ENCODE data around the gene CEP164. TPM values are rescaled to one million over a fixed set of nuclear protein-coding genes. Genes with fewer than 3 reads are reported as not detected.

CEP164 gene
- total RNA-seq, 4 donors from 2014 or later: 11.3 to 45.1 (median 15.2) TPM

- intact Hi-C loops (cut with DNase I; ENCODE audit: low total_unique reads): loop anchor here (5.0 kb wide), 1 partner anchor 392 kb away; no protein-coding TSS in a partner anchor
- 44 to 48% methylated on average over 13 of the region's 13 CpGs for WGBS, 2 donors
- no peak for TF ChIP-seq CTCF (IDR thresholded peaks at IDR 0.05)
- TF ChIP-seq POLR2A (IDR thresholded peaks at IDR 0.05): no peak
- no peak overlapping the region for H3K4me3 ChIP-seq (ENCODE audit: low read depth, poor library complexity, severe bottlenecking)
- DNase-seq (ENCODE audit: low spot score in 2 of 2): no peak
Observed at GRCh38 chr11:117425679-117426296, 98.1 kb downstream of the CEP164 start.

- TF ChIP-seq POLR2A (IDR thresholded peaks at IDR 0.05) (no peak), CTCF (IDR thresholded peaks at IDR 0.05) (peak in 1 of 3 donors; percentile 72)
- WGBS, 2 donors: 2 to 3% methylated on average over 8 to 17 of the region's 17 CpGs
- no peak overlapping the region for H3K4me3 ChIP-seq (ENCODE audit: low read depth, poor library complexity, severe bottlenecking)
- DNase-seq (ENCODE audit: low spot score in 2 of 2): peak; percentile 26 to 92
- intact Hi-C loops (cut with DNase I; ENCODE audit: low total_unique reads): loop anchor here (5.0 kb wide), 1 partner anchor 391 kb away; no protein-coding TSS in a partner anchor
Observed at GRCh38 chr11:117426297-117426685, 98.6 kb downstream of the CEP164 start.

- H3K4me3 ChIP-seq (ENCODE audit: low read depth, poor library complexity, severe bottlenecking): no peak overlapping the region
- intact Hi-C loops (cut with DNase I; ENCODE audit: low total_unique reads): loop anchor here (5.0 kb wide), 1 partner anchor 390 kb away; no protein-coding TSS in a partner anchor
- no peak for DNase-seq (ENCODE audit: low spot score in 2 of 2)
- 81 to 84% methylated on average over 7 of the region's 7 CpGs for WGBS, 2 donors
- TF ChIP-seq CTCF (IDR thresholded peaks at IDR 0.05): no peak
- TF ChIP-seq POLR2A (IDR thresholded peaks at IDR 0.05): no peak
Observed at GRCh38 chr11:117426941-117427340, 99.3 kb downstream of the CEP164 start.

- intact Hi-C loops (cut with DNase I; ENCODE audit: low total_unique reads): loop anchor here (5.0 kb wide), 1 partner anchor 390 kb away; no protein-coding TSS in a partner anchor
- 74 to 78% methylated on average over 11 of the region's 11 CpGs for WGBS, 2 donors
Observed at GRCh38 chr11:117427356-117427874, 99.8 kb downstream of the CEP164 start.

GRCh38 chr11:117428186-117428855 lies 100.7 kb downstream of the CEP164 start:
- DNase-seq (ENCODE audit: low spot score in 2 of 2): no peak
- TF ChIP-seq POLR2A (IDR thresholded peaks at IDR 0.05) (no peak), CTCF (IDR thresholded peaks at IDR 0.05) (no peak)
- 84 to 87% methylated on average over 24 to 32 of the region's 32 CpGs for WGBS, 2 donors
- no peak overlapping the region for H3K4me3 ChIP-seq (ENCODE audit: low read depth, poor library complexity, severe bottlenecking)
- intact Hi-C loops (cut with DNase I; ENCODE audit: low total_unique reads): loop anchor here (5.0 kb wide), 1 partner anchor 389 kb away; no protein-coding TSS in a partner anchor

More at GRCh38 chr11:117427356-117427874, 99.8 kb downstream of the CEP164 start:
- DNase-seq (ENCODE audit: low spot score in 2 of 2): no peak
- no peak overlapping the region for H3K4me3 ChIP-seq (ENCODE audit: low read depth, poor library complexity, severe bottlenecking)
- no peak for TF ChIP-seq CTCF (IDR thresholded peaks at IDR 0.05)
- TF ChIP-seq POLR2A (IDR thresholded peaks at IDR 0.05): no peak

Data from lower leg skin (tissue), 4 donors.